Stimulated activated effector memory CD8-positive, alpha-beta T cell treated with anti-CD3 and anti-CD28 coated beads, Interleukin-12 subunit alpha, Interleukin-12 subunit beta, amount 100 ng/mL, for 72 hours (primary cell): ENCODE data around the gene ZFAND3.

Experiments
- ATAC-seq: fragments of 150-1000 bp; cut with Tn5 transposase; 2 replicates; pipeline ENCODE4 v1.10.0; 2021
- DNase-seq, 2 donors: peaks; one replicate each; pipeline ENCODE4 v3.0.0; 2021 to 2022; ENCODE audit warnings: low spot score in 2 of 2
- H3K27ac Mint-ChIP-seq: one replicate; pipeline ENCODE4 v1.8.0; 2022; ENCODE audit warnings: mild to moderate bottlenecking, mixed read lengths
- H3K36me3 Mint-ChIP-seq: one replicate; pipeline ENCODE4 v1.8.0; 2022; ENCODE audit warnings: mild to moderate bottlenecking, mixed read lengths
- H3K4me1 Mint-ChIP-seq: one replicate; pipeline ENCODE4 v1.8.0; 2022; ENCODE audit warnings: mixed read lengths
- H3K4me3 Mint-ChIP-seq: one replicate; pipeline ENCODE4 v1.8.0; 2022; ENCODE audit warnings: mild to moderate bottlenecking, mixed read lengths
- H3K9me3 Mint-ChIP-seq: one replicate; pipeline ENCODE4 v1.8.0; 2022; ENCODE audit warnings: mixed read lengths

The ZFAND3 gene

GRCh38 chr6:38149531-38149930 is 330.0 kb downstream of the ZFAND3 start:
- Mint-ChIP-seq H3K4me3 (no peak overlapping the region), H3K27ac (peak overlapping the region; percentile 68), H3K36me3 (peaks cover 34% of the 10 kb centered on the region), H3K4me1 (peaks cover 14% of the 10 kb centered on the region), H3K9me3 (no peaks in the 10 kb centered on the region)
- DNase-seq = no peak
- no peak for ATAC-seq

- DNase-seq = no peak
- no peaks in the 10 kb centered on the region for H3K9me3 Mint-ChIP-seq
- H3K27ac Mint-ChIP-seq = peak overlapping the region; percentile 68
- H3K4me1 Mint-ChIP-seq = peaks cover 18% of the 10 kb centered on the region
- no peak overlapping the region for H3K4me3 Mint-ChIP-seq
- ATAC-seq = no peak
- H3K36me3 Mint-ChIP-seq = peaks cover 34% of the 10 kb centered on the region
Measured at GRCh38 chr6:38150021-38150420, 330.5 kb downstream of the ZFAND3 start.

GRCh38 chr6:38150681-38151296 is 331.3 kb downstream of the ZFAND3 start:
- H3K36me3 Mint-ChIP-seq = peaks cover 34% of the 10 kb centered on the region
- no peak overlapping the region for H3K4me3 Mint-ChIP-seq
- H3K9me3 Mint-ChIP-seq = no peaks in the 10 kb centered on the region
- ATAC-seq (no peak), DNase-seq (no peak)
- H3K4me1 Mint-ChIP-seq = peaks cover 20% of the 10 kb centered on the region
- peak overlapping the region; percentile 68 for H3K27ac Mint-ChIP-seq

GRCh38 chr6:38151580-38152500 is 332.3 kb downstream of the ZFAND3 start:
- H3K4me1 Mint-ChIP-seq = peaks cover 18% of the 10 kb centered on the region
- no peak for ATAC-seq
- DNase-seq = no peak
- H3K4me3 Mint-ChIP-seq = no peak overlapping the region
- peaks cover 34% of the 10 kb centered on the region for H3K36me3 Mint-ChIP-seq
- H3K27ac Mint-ChIP-seq = peak overlapping the region; percentile 68
- H3K9me3 Mint-ChIP-seq = no peaks in the 10 kb centered on the region

- Mint-ChIP-seq H3K4me1 (peaks cover 14% of the 10 kb centered on the region), H3K36me3 (peaks cover 36% of the 10 kb centered on the region), H3K27ac (no peak overlapping the region), H3K4me3 (no peak overlapping the region), H3K9me3 (no peaks in the 10 kb centered on the region)
- DNase-seq = no peak
- ATAC-seq = no peak
Measured at GRCh38 chr6:38152620-38153019, 333.1 kb downstream of the ZFAND3 start.

GRCh38 chr6:38153076-38153797 is 333.7 kb downstream of the ZFAND3 start:
- no peak for DNase-seq
- H3K4me1 Mint-ChIP-seq = peaks cover 14% of the 10 kb centered on the region
- H3K36me3 Mint-ChIP-seq = peaks cover 42% of the 10 kb centered on the region

GRCh38 chr6:38153798-38154345 is 334.3 kb downstream of the ZFAND3 start:
- H3K4me3 Mint-ChIP-seq = no peak overlapping the region

More at GRCh38 chr6:38153076-38153797, 333.7 kb downstream of the ZFAND3 start:
- no peaks in the 10 kb centered on the region for H3K9me3 Mint-ChIP-seq
- no peak for ATAC-seq
- H3K4me3 Mint-ChIP-seq = no peak overlapping the region
- no peak overlapping the region for H3K27ac Mint-ChIP-seq

GRCh38 chr6:38154731-38155130 is 335.2 kb downstream of the ZFAND3 start:
- H3K36me3 Mint-ChIP-seq = peaks cover 29% of the 10 kb centered on the region
- DNase-seq (no peak), ATAC-seq (no peak)
- peaks cover 14% of the 10 kb centered on the region for H3K4me1 Mint-ChIP-seq
- no peak overlapping the region for H3K4me3 Mint-ChIP-seq
- peak overlapping the region; percentile 63 for H3K27ac Mint-ChIP-seq
- H3K9me3 Mint-ChIP-seq = no peaks in the 10 kb centered on the region

More at GRCh38 chr6:38153798-38154345, 334.3 kb downstream of the ZFAND3 start:
- ATAC-seq (no peak), DNase-seq (no peak)
- peaks cover 14% of the 10 kb centered on the region for H3K4me1 Mint-ChIP-seq
- no peaks in the 10 kb centered on the region for H3K9me3 Mint-ChIP-seq
- H3K27ac Mint-ChIP-seq = no peak overlapping the region
- peaks cover 38% of the 10 kb centered on the region for H3K36me3 Mint-ChIP-seq

- H3K4me3 Mint-ChIP-seq = no peak overlapping the region
- peak overlapping the region; percentile 63 for H3K27ac Mint-ChIP-seq
- no peaks in the 10 kb centered on the region for H3K9me3 Mint-ChIP-seq
- ATAC-seq (no peak), DNase-seq (no peak)
- peaks cover 32% of the 10 kb centered on the region for H3K36me3 Mint-ChIP-seq
- peaks cover 14% of the 10 kb centered on the region for H3K4me1 Mint-ChIP-seq
Measured at GRCh38 chr6:38155144-38155543, 335.6 kb downstream of the ZFAND3 start.

- H3K27ac Mint-ChIP-seq = peak overlapping the region; percentile 35
- H3K4me1 Mint-ChIP-seq = peaks cover 14% of the 10 kb centered on the region
- H3K9me3 Mint-ChIP-seq = no peaks in the 10 kb centered on the region
- no peak for ATAC-seq
- DNase-seq = no peak
- H3K4me3 Mint-ChIP-seq = no peak overlapping the region
- peaks cover 37% of the 10 kb centered on the region for H3K36me3 Mint-ChIP-seq
Measured at GRCh38 chr6:38155621-38156204, 336.2 kb downstream of the ZFAND3 start.

- Mint-ChIP-seq H3K4me1 (peaks cover 23% of the 10 kb centered on the region), H3K36me3 (peaks cover 39% of the 10 kb centered on the region), H3K9me3 (no peaks in the 10 kb centered on the region), H3K4me3 (no peak overlapping the region), H3K27ac (no peak overlapping the region)
- ATAC-seq = no peak
- DNase-seq = no peak
Measured at GRCh38 chr6:38156818-38157565, 337.5 kb downstream of the ZFAND3 start.

GRCh38 chr6:38157905-38158304 is 338.4 kb downstream of the ZFAND3 start:
- no peak for DNase-seq
- no peak for ATAC-seq
- H3K4me1 Mint-ChIP-seq = peaks cover 24% of the 10 kb centered on the region
- H3K9me3 Mint-ChIP-seq = no peaks in the 10 kb centered on the region
- no peak overlapping the region for H3K4me3 Mint-ChIP-seq
- H3K27ac Mint-ChIP-seq = no peak overlapping the region
- peaks cover 32% of the 10 kb centered on the region for H3K36me3 Mint-ChIP-seq

- Mint-ChIP-seq H3K4me1 (peaks cover 24% of the 10 kb centered on the region), H3K4me3 (no peak overlapping the region), H3K27ac (peak overlapping the region; percentile 2), H3K36me3 (peaks cover 32% of the 10 kb centered on the region), H3K9me3 (no peaks in the 10 kb centered on the region)
- ATAC-seq (no peak), DNase-seq (no peak)
Measured at GRCh38 chr6:38158762-38159350, 339.3 kb downstream of the ZFAND3 start.

GRCh38 chr6:38159596-38159995 is 340.1 kb downstream of the ZFAND3 start:
- no peaks in the 10 kb centered on the region for H3K9me3 Mint-ChIP-seq
- peak overlapping the region; percentile 2 for H3K27ac Mint-ChIP-seq
- ATAC-seq (no peak), DNase-seq (no peak)
- H3K4me3 Mint-ChIP-seq = no peak overlapping the region
- H3K36me3 Mint-ChIP-seq = peaks cover 32% of the 10 kb centered on the region
- H3K4me1 Mint-ChIP-seq = peaks cover 24% of the 10 kb centered on the region
